AG04449 (cell line): ENCODE data around the gene DUSP16.

Experiments
- CTCF ChIA-PET: fragments of 350-600 bp; formaldehyde crosslinking; extraction: SDS; loops from one replicate; lab custom pipeline; 2021; ENCODE audit warnings: antibody characterized with exemption; lab: Yijun Ruan, JAX
- POLR2A ChIA-PET: fragments of 400-600, 350-600 bp; formaldehyde crosslinking; extraction: SDS; loops from one replicate; lab custom pipeline; 2020; ENCODE audit warnings: antibody characterized with exemption, inconsistent platforms; lab: Yijun Ruan, JAX
- DNase-seq: peaks from one replicate; pipeline ENCODE4 v3.0.0-alpha.2; 2010; ENCODE audit warnings: low read depth, low spot score
- H3K4me3 ChIP-seq: 2 replicates; pipeline ENCODE4 v1.5.1; 2011; ENCODE audit warnings: low read depth, mild to moderate bottlenecking, control low read depth, low read length
- TF ChIP-seq, protein P1 (sequence below): IDR thresholded peaks from one replicate; pipeline ENCODE4 v1.5.1; 2011; ENCODE audit warnings: mild to moderate bottlenecking, moderate library complexity, low read length, control low read depth, inconsistent platforms; ENCODE audit not compliant: insufficient read depth; ENCODE audit errors: missing control alignments

DUSP16 gene

DNA sequence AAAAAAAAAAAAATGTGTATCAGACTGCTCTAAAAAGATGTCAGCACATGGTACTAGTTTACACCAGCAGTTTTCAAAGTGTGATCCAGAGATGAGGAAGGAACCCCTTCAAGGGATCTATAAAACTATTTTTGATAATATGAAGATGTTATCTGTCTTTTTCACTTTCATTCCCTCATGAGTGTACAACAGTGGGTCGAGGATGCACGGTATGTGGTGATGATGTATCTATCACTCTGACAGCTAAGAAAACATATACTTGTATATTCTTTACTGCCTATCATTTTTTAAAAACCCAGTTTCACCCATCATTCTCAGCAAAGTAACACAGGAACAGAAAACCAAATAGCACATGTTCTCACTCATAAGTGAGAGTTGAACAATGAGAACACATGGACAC, 12.4 kb downstream of the DUSP16 start:
- TF ChIP-seq, protein P1, sequence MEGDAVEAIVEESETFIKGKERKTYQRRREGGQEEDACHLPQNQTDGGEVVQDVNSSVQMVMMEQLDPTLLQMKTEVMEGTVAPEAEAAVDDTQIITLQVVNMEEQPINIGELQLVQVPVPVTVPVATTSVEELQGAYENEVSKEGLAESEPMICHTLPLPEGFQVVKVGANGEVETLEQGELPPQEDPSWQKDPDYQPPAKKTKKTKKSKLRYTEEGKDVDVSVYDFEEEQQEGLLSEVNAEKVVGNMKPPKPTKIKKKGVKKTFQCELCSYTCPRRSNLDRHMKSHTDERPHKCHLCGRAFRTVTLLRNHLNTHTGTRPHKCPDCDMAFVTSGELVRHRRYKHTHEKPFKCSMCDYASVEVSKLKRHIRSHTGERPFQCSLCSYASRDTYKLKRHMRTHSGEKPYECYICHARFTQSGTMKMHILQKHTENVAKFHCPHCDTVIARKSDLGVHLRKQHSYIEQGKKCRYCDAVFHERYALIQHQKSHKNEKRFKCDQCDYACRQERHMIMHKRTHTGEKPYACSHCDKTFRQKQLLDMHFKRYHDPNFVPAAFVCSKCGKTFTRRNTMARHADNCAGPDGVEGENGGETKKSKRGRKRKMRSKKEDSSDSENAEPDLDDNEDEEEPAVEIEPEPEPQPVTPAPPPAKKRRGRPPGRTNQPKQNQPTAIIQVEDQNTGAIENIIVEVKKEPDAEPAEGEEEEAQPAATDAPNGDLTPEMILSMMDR = no peak
- CTCF ChIA-PET = no interaction called here
- H3K4me3 ChIP-seq = no peak overlapping the region
- no peak for DNase-seq
- POLR2A ChIA-PET = no interaction called here

DNA sequence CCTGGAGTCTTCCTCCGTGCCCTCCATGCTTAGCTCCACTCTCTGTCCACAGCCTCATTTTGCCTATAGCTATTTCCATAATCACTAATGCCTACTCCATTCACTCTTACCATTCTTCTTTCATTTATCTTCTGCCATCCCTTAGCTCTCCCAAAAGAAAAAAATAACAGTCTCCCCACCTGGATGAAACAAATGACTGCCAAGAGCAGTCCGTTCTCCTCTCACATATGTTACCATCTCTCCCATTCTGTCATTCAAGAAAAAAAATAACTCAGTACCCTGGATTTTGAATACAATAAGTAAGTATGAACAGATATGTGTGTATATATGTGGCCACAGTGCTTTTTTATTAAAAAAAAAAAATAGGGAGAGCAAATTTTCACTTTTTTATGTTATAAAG, 13.2 kb downstream of the DUSP16 start:
- ChIA-PET POLR2A (no interaction called here), CTCF (no interaction called here)
- DNase-seq = no peak
- no peak overlapping the region for H3K4me3 ChIP-seq
- TF ChIP-seq, protein P1 = no peak

DNA sequence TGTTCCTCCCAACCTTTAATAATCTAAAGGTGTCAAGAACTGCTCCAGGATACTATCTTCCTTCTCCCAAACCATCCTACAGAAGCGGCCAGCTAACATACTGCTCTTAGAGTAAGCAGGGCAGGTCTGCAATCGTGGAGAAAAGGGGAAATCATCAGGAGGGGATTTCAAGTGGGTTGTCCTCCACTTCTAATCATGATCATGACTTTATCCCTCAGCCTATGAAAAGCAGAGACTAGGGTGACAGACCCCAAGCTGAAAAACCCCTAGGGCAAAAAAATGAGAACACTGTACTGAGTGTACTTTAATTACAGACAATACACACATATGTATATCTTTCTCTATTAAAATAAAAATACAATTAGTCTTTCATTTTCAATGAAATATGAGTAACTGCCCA, 13.9 kb downstream of the DUSP16 start:
- POLR2A ChIA-PET = no interaction called here
- TF ChIP-seq, protein P1 = no peak
- H3K4me3 ChIP-seq = no peak overlapping the region
- CTCF ChIA-PET = interaction anchor here (1.4 to 1.9 kb wide), 2 partner anchors 12 to 15 kb away, joined by 3 to 7 read pairs; no protein-coding TSS in a partner anchor
- DNase-seq = no peak

DNA sequence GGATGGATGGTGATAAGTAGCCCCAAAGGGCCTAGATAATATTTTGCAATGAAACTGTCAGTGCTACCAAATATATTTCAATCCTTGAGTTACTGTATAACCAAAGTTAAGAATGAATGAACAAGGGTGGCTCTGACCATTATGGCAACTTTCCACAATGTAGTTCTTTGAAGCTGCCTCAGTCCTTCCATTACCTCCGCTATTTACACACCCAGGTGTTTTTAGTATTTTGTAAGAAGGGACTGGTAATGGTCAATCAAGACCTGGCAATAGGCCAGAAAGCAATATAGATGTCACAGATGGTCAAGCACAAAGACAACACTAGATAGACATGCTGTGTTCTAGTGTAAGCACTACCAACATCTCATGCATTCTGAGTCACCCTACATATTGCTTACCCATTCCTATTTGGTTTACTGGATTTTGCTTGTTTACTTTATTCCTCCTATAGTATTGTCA, 16.3 kb downstream of the DUSP16 start:
- ChIA-PET POLR2A (interaction anchor here (0.5 kb wide), 1 partner anchor 310 kb away, joined by 3 read pairs; no protein-coding TSS in a partner anchor), CTCF (no interaction called here)
- TF ChIP-seq, protein P1 = no peak
- DNase-seq = no peak
- no peak overlapping the region for H3K4me3 ChIP-seq

DNA sequence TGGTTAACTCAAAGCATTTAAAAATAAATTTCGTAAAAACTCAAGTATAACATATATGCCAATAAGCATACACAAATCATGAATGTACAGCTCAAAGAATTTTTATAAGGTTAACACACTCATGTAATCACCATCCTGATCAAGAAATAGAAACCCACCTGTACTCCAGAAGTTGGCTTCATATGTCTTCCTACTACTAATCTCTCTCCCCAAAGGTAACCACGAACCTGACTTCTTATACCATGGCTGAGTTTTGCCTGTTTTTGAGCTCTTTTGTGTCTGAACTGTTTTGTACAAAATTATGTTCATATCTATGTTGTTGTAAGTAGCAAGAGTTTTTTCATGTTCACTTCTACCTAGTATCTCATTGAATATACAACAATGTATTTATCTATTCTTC, 18.7 kb downstream of the DUSP16 start:
- DNase-seq = no peak
- TF ChIP-seq, protein P1 = no peak
- H3K4me3 ChIP-seq = no peak overlapping the region
- ChIA-PET POLR2A (no interaction called here), CTCF (interaction anchor here (0.9 to 1.0 kb wide), 2 partner anchors 10 to 167 kb away, joined by 3 to 4 read pairs; no protein-coding TSS in a partner anchor)

DNA sequence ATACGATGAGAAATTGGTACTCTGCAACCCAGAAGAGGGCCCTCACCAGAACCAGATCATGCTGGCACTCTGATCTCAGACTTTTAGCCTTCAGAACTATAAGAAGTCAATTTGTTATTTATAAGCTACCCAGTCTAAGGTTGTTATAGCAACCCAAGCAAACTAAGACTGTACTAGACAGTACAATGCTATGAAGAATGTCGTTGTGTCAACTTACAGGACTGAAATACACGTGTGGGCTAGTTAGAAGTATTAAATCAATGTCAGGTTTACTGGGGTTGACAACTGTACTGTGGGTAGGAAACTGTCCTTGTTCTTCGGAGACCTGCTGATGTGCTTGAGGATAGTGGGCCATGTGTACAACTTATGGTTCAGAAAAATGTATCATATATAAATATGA, 19.7 kb downstream of the DUSP16 start:
- CTCF ChIA-PET = interaction anchor here (1.2 kb wide), 1 partner anchor 16 kb away, joined by 3 read pairs; no protein-coding TSS in a partner anchor
- POLR2A ChIA-PET = no interaction called here

More for the DNA sequence above, 19.7 kb downstream of the DUSP16 start:
- H3K4me3 ChIP-seq = no peak overlapping the region
- DNase-seq = no peak
- TF ChIP-seq, protein P1 = no peak
